HEK293 (cell line): ENCODE data around the gene FGFBP3.

ENCODE experiments used
- CTCF ChIA-PET: fragments of 350-600 bp; formaldehyde crosslinking; extraction: SDS; loops from one replicate; lab custom pipeline; 2021; ENCODE audit warnings: antibody characterized with exemption; lab: Yijun Ruan, JAX
- POLR2A ChIA-PET: fragments of 300-600 bp; formaldehyde crosslinking; extraction: SDS; loops from one replicate; lab custom pipeline; 2020; ENCODE audit warnings: antibody characterized with exemption, inconsistent platforms; lab: Yijun Ruan, JAX
- H3K27ac ChIP-seq: fragments of 200-500 bp; sonication (Bioruptor generic); 2 replicates; pipeline ENCODE4 v1.5.1; 2014; ENCODE audit warnings: low read depth, low read length, control low read depth, inconsistent platforms; ENCODE audit errors: extremely low read depth
- H3K36me3 ChIP-seq, 2 experiments: fragments of 200-500 bp in 1 of 2; sonication (Bioruptor generic) in 1 of 2; 1 replicate in 1 of 2; 2 replicates in 1 of 2; pipeline ENCODE4 v1.5.1; 2014 to 2017; ENCODE audit warnings: inconsistent platforms in 2 of 2, low read length in 2 of 2; ENCODE audit not compliant: control insufficient read depth in 2 of 2, insufficient read depth in 1 of 2
- H3K4me1 ChIP-seq: fragments of 200-500 bp; sonication (Bioruptor generic); 2 replicates; pipeline ENCODE4 v1.5.1; 2014; ENCODE audit warnings: mild to moderate bottlenecking, low read length, inconsistent platforms; ENCODE audit not compliant: control insufficient read depth, insufficient read depth
- H3K4me3 ChIP-seq: 2 replicates; pipeline ENCODE4 v1.5.1; 2011; ENCODE audit warnings: low read depth, mild to moderate bottlenecking, control low read depth, low read length, moderate library complexity
- H3K9me3 ChIP-seq: fragments of 200-500 bp; sonication (Bioruptor generic); 2 replicates; pipeline ENCODE4 v1.5.1; 2014; ENCODE audit warnings: low read depth, low read length, inconsistent platforms; ENCODE audit not compliant: control insufficient read depth, insufficient read depth
- GLIS1 ChIP-seq: fragments of 450-650 bp; formaldehyde crosslinking; IDR thresholded peaks from 2 replicates; pipeline ENCODE4 v1.5.1; 2016; ENCODE audit warnings: missing biosample characterization, missing genetic modification characterization
- KLF10 ChIP-seq: fragments of 450-650 bp; IDR thresholded peaks from 2 replicates; pipeline ENCODE4 v1.5.1; 2018; ENCODE audit warnings: missing biosample characterization, mild to moderate bottlenecking, missing genetic modification characterization
- KLF16 ChIP-seq: fragments of 450-650 bp; formaldehyde crosslinking; IDR thresholded peaks from 2 replicates; pipeline ENCODE4 v1.5.1; 2017; ENCODE audit warnings: missing biosample characterization, missing genetic modification characterization
- SETDB1 ChIP-seq: IDR thresholded peaks from one replicate; pipeline ENCODE4 v1.6.1; 2017; ENCODE audit warnings: mild to moderate bottlenecking, low read length, moderate library complexity, mixed read lengths; ENCODE audit not compliant: insufficient read length
- ZBTB17 ChIP-seq: fragments of 450-650 bp; formaldehyde crosslinking; IDR thresholded peaks from 2 replicates; pipeline ENCODE4 v1.5.1; 2016; ENCODE audit warnings: missing biosample characterization, missing genetic modification characterization
- ZBTB26 ChIP-seq: fragments of 450-650 bp; formaldehyde crosslinking; optimal IDR thresholded peaks from 2 replicates; pipeline ENCODE3; 2016; ENCODE audit warnings: missing biosample characterization, mild to moderate bottlenecking, missing genetic modification characterization
- ZBTB8A ChIP-seq: fragments of 450-650 bp; formaldehyde crosslinking; IDR thresholded peaks from 2 replicates; pipeline ENCODE4 v1.5.1; 2016; ENCODE audit warnings: missing biosample characterization, missing genetic modification characterization
- ZNF138 ChIP-seq: fragments of 450-650 bp; formaldehyde crosslinking; IDR thresholded peaks from 2 replicates; pipeline ENCODE4 v1.5.1; 2016; ENCODE audit warnings: missing biosample characterization, missing genetic modification characterization, borderline replicate concordance
- ZNF140 ChIP-seq: fragments of 450-650 bp; formaldehyde crosslinking; IDR thresholded peaks from 2 replicates; pipeline ENCODE4 v1.5.1; 2016; ENCODE audit warnings: missing biosample characterization, missing genetic modification characterization
- ZNF174 ChIP-seq: fragments of 450-650 bp; formaldehyde crosslinking; IDR thresholded peaks from 2 replicates; pipeline ENCODE4 v1.5.0; 2017; ENCODE audit warnings: missing biosample characterization, mild to moderate bottlenecking, missing genetic modification characterization
- ZNF423 ChIP-seq: fragments of 450-650 bp; formaldehyde crosslinking; IDR thresholded peaks from 2 replicates; pipeline ENCODE4 v1.5.1; 2016; ENCODE audit warnings: missing biosample characterization, missing genetic modification characterization
- ZNF514 ChIP-seq: fragments of 450-650 bp; formaldehyde crosslinking; IDR thresholded peaks from 2 replicates; pipeline ENCODE4 v1.5.1; 2016; ENCODE audit warnings: missing biosample characterization, missing genetic modification characterization
- ZNF549 ChIP-seq: fragments of 450-650 bp; IDR thresholded peaks from 2 replicates; pipeline ENCODE4 v1.5.1; 2018; ENCODE audit warnings: missing biosample characterization, missing genetic modification characterization, mild to moderate bottlenecking, inconsistent platforms, moderate library complexity
- ZNF585B ChIP-seq: fragments of 450-650 bp; formaldehyde crosslinking; IDR thresholded peaks from 2 replicates; pipeline ENCODE4 v1.5.1; 2016; ENCODE audit warnings: missing biosample characterization, missing genetic modification characterization
- ZNF626 ChIP-seq: fragments of 450-650 bp; sonication (Bioruptor Pico); formaldehyde crosslinking; IDR thresholded peaks from 2 replicates; pipeline ENCODE4 v1.5.1; 2018; ENCODE audit warnings: missing biosample characterization, missing genetic modification characterization, inconsistent platforms
- ZNF677 ChIP-seq: fragments of 450-650 bp; IDR thresholded peaks from 2 replicates; pipeline ENCODE4 v1.5.0; 2018; ENCODE audit warnings: missing biosample characterization, mild to moderate bottlenecking, missing genetic modification characterization, moderate library complexity
- ZNF791 ChIP-seq: fragments of 450-650 bp; formaldehyde crosslinking; IDR thresholded peaks from 2 replicates; pipeline ENCODE4 v1.5.1; 2016; ENCODE audit warnings: missing biosample characterization, missing genetic modification characterization
- ZSCAN18 ChIP-seq: fragments of 450-650 bp; formaldehyde crosslinking; IDR thresholded peaks from 2 replicates; pipeline ENCODE4 v1.5.1; 2016; ENCODE audit warnings: missing biosample characterization, missing genetic modification characterization
- TF ChIP-seq, protein P1 (sequence below): fragments of 450-650 bp; formaldehyde crosslinking; IDR thresholded peaks from 2 replicates; pipeline ENCODE4 v1.5.1; 2016; ENCODE audit warnings: missing biosample characterization, missing genetic modification characterization
- TF ChIP-seq, protein P2 (sequence below): fragments of 450-650 bp; formaldehyde crosslinking; IDR thresholded peaks from 2 replicates; pipeline ENCODE4 v1.5.0; 2017; ENCODE audit warnings: missing biosample characterization, missing genetic modification characterization, borderline replicate concordance

The FGFBP3 gene

DNA sequence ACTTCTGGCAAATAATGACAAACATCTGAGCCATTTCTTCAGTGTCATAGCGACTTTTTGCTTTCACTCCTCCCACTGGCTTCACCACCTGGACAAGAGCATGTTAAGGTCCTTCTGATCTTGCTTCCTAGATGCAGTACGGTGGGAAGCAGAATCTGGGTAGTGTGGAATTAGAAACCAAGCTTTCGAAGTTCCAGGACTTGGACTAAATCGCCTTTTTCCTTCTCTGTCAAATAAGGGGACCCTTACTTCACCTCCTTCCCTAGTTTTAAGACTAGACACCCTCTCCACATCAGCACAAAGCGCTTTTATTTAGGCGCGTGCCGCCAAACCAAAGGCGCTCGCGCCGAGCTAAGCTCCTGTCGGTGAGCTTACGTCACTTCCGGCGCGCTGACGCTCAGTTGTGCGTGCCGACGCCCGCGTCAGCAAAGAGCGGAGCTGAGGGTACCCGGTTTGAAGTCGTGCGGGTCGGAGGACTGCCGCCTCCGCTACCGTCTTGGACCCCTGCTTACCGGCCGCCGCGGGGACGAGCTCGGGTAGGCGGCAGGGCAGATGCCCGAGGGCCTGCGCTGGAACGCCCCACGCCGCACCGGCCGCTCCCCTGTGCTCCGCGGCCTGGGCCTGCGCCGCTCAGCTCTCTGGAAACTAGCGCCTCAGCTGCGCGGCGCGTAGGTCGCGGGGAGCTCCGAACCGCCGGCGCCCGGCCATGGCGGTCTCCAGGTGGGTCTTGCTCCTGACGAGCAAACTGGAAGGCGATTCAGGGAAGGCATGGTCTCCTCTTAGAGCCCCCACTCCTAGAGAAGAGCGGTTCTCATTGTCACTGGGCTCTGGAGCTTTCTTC is 14.3 kb upstream of the FGFBP3 start, which contains the start of gene BTAF1 (continued):
- TF ChIP-seq ZSCAN18 (tag by site-specific recombination): no peak
- peak; percentile 60; the same call in 1 of the 2 replicates for TF ChIP-seq KLF16 (tag by site-specific recombination)
- peak; percentile 26; the same call in 1 of the 2 replicates for TF ChIP-seq GLIS1 (tag by site-specific recombination)
- TF ChIP-seq ZBTB8A (tag by site-specific recombination): peak; percentile 55; the same call in 1 of the 2 replicates
- peak; percentile 68 for TF ChIP-seq ZBTB17 (tag by site-specific recombination)
- no peak for TF ChIP-seq ZNF549 (tag by site-specific recombination)
- TF ChIP-seq ZNF514 (tag by site-specific recombination): no peak
- TF ChIP-seq ZNF138: no peak
- no peak for TF ChIP-seq ZNF677 (tag by site-specific recombination)
- TF ChIP-seq ZNF140 (tag by site-specific recombination): no peak
- TF ChIP-seq, protein P1, sequence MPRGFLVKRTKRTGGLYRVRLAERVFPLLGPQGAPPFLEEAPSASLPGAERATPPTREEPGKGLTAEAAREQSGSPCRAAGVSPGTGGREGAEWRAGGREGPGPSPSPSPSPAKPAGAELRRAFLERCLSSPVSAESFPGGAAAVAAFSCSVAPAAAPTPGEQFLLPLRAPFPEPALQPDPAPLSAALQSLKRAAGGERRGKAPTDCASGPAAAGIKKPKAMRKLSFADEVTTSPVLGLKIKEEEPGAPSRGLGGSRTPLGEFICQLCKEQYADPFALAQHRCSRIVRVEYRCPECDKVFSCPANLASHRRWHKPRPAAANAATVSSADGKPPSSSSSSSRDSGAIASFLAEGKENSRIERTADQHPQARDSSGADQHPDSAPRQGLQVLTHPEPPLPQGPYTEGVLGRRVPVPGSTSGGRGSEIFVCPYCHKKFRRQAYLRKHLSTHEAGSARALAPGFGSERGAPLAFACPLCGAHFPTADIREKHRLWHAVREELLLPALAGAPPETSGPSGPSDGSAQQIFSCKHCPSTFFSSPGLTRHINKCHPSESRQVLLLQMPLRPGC (tag by site-specific recombination): peak; percentile 47; the same call in 1 of the 2 replicates
- TF ChIP-seq ZNF423: no peak
- TF ChIP-seq KLF10 (tag by site-specific recombination): no peak; the same call in 1 of the 2 replicates

GRCh38 chr10:91919651-91920050 is 10.4 kb upstream of the FGFBP3 start:
- no peak overlapping the region for H3K4me3 ChIP-seq
- TF ChIP-seq ZNF791 (tag by site-specific recombination) (peak; percentile 98), SETDB1 (peak; percentile 87), ZBTB26 (tag by site-specific recombination) (no peak), ZNF626 (tag by site-specific recombination) (0 out of 2 replicates have a peak, but pooled peaks have one; percentile 11), ZNF585B (tag by site-specific recombination) (no peak), ZNF174 (tag by site-specific recombination) (no peak)
- TF ChIP-seq, protein P2, sequence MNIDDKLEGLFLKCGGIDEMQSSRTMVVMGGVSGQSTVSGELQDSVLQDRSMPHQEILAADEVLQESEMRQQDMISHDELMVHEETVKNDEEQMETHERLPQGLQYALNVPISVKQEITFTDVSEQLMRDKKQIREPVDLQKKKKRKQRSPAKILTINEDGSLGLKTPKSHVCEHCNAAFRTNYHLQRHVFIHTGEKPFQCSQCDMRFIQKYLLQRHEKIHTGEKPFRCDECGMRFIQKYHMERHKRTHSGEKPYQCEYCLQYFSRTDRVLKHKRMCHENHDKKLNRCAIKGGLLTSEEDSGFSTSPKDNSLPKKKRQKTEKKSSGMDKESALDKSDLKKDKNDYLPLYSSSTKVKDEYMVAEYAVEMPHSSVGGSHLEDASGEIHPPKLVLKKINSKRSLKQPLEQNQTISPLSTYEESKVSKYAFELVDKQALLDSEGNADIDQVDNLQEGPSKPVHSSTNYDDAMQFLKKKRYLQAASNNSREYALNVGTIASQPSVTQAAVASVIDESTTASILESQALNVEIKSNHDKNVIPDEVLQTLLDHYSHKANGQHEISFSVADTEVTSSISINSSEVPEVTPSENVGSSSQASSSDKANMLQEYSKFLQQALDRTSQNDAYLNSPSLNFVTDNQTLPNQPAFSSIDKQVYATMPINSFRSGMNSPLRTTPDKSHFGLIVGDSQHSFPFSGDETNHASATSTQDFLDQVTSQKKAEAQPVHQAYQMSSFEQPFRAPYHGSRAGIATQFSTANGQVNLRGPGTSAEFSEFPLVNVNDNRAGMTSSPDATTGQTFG (tag by site-specific recombination): no peak
- CTCF ChIA-PET: interaction anchor here (0.6 kb wide), 2 partner anchors 9 to 26 kb away, joined by 3 to 6 read pairs; no protein-coding TSS in a partner anchor
- H3K27ac ChIP-seq: no peak overlapping the region
- peaks cover 3% of the 10 kb centered on the region for H3K4me1 ChIP-seq
- POLR2A ChIA-PET: no interaction called here
- H3K9me3 ChIP-seq: no peaks in the 10 kb centered on the region
- no peaks in the 10 kb centered on the region for H3K36me3 ChIP-seq
